Upper lobe of right lung (tissue), 1 donor: ENCODE data around the gene ARF3. TPM values are rescaled to one million over a fixed set of nuclear protein-coding genes. Genes with fewer than 3 reads are reported as not detected.
A peak's percentile ranks its signal among the peaks of the same experiment; 100 is the strongest.

Experiments
- ATAC-seq: fragments of 200-7000 bp; cut with Tn5 transposase; one replicate; pipeline ENCODE4 v1.9.1; 2020; ENCODE audit warnings: mild to moderate bottlenecking, moderate library complexity
- DNase-seq: peaks from one replicate; pipeline ENCODE4 v3.0.0-alpha.2; 2020
- H3K27ac ChIP-seq: fragments of 200-600 bp; one replicate; pipeline ENCODE4 v1.8.0; 2022
- H3K27me3 ChIP-seq: fragments of 200-600 bp; one replicate; pipeline ENCODE4 v1.8.0; 2022; ENCODE audit warnings: mild to moderate bottlenecking
- H3K36me3 ChIP-seq: fragments of 200-600 bp; one replicate; pipeline ENCODE4 v1.8.0; 2022
- H3K4me1 ChIP-seq: fragments of 200-600 bp; one replicate; pipeline ENCODE4 v1.8.0; 2022
- H3K4me3 ChIP-seq: fragments of 200-600 bp; one replicate; pipeline ENCODE4 v1.8.0; 2022; ENCODE audit warnings: mild to moderate bottlenecking
- H3K9me3 ChIP-seq: fragments of 200-600 bp; one replicate; pipeline ENCODE4 v1.8.0; 2022
- CTCF ChIP-seq: fragments of 200-600 bp; IDR thresholded peaks from one replicate; pipeline ENCODE4 v1.8.0; 2022; ENCODE audit warnings: antibody characterized with exemption
- intact Hi-C: fragments of 100-400 bp; cut with DNase I; formaldehyde crosslinking; loops from one replicate; pipeline ENCODE4 v1.11.0; 2022
- total RNA-seq: library from RNA; stranded (reverse); fragmentation: NEBNext Ultra II Directional; extraction: Animal tissue kit (Norgen Biotek cat#: 25700); gene quantifications from one replicate; pipeline ENCODE4 v1.2.1, GENCODE V29; 2021
- donor health status: DM: no; HTN: yes; CAD: no; lungs with severe emphysema.

Gene ARF3
- total RNA-seq, 1 donor from 2014 or later, result 146 TPM

- peaks cover 6% of the 10 kb centered on the region for H3K4me1 ChIP-seq
- TF ChIP-seq CTCF, result no peak
- DNase-seq (no peak), ATAC-seq (no peak)
- intact Hi-C loops, result no loop called here
- peaks cover 71% of the 10 kb centered on the region for H3K27me3 ChIP-seq
- H3K9me3 ChIP-seq, result no peaks in the 10 kb centered on the region
- H3K27ac ChIP-seq, result no peak overlapping the region
- no peak overlapping the region for H3K4me3 ChIP-seq
- H3K36me3 ChIP-seq, result no peaks in the 10 kb centered on the region
These were observed 28.6 kb upstream of the ARF3 start for GRCh38 chr12:48985901-48986300.

DNA sequence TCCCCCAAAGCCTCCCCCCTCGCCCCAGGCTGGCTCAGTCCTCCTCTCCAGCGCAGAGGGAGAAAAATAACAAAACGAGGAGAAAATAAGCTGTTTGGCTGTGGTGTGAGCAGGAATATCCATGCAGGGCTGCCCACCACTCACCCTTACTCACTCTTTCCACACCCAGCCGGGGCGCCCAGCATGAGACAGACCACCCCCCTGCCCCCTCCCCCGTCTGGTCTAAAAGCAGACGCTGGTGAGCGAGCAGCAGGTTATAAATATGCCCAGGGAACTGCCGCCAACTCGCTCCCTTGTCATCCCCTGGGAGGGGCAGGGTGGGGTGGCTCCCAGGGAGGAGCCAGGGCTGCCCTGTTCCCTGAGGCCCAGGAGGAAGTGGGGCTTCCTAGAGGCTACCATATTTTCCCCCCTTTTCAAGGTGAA lies 28.2 kb upstream of the ARF3 start:
- DNase-seq (no peak), ATAC-seq (no peak)
- Histone ChIP-seq H3K9me3 (no peaks in the 10 kb centered on the region), H3K4me3 (no peak overlapping the region), H3K36me3 (no peaks in the 10 kb centered on the region), H3K27ac (no peak overlapping the region), H3K4me1 (peaks cover 10% of the 10 kb centered on the region), H3K27me3 (peaks cover 73% of the 10 kb centered on the region)
- TF ChIP-seq CTCF, result no peak
- intact Hi-C loops, result no loop called here

- no peak overlapping the region for H3K4me3 ChIP-seq
- no peak overlapping the region for H3K27ac ChIP-seq
- intact Hi-C loops, result no loop called here
- ATAC-seq (no peak), DNase-seq (no peak)
- peaks cover 35% of the 10 kb centered on the region for H3K4me1 ChIP-seq
- TF ChIP-seq CTCF, result no peak
- H3K36me3 ChIP-seq, result no peaks in the 10 kb centered on the region
- H3K27me3 ChIP-seq, result peaks cover 80% of the 10 kb centered on the region
- H3K9me3 ChIP-seq, result no peaks in the 10 kb centered on the region
These were observed 25.3 kb upstream of the ARF3 start for GRCh38 chr12:48982397-48983080.

DNA sequence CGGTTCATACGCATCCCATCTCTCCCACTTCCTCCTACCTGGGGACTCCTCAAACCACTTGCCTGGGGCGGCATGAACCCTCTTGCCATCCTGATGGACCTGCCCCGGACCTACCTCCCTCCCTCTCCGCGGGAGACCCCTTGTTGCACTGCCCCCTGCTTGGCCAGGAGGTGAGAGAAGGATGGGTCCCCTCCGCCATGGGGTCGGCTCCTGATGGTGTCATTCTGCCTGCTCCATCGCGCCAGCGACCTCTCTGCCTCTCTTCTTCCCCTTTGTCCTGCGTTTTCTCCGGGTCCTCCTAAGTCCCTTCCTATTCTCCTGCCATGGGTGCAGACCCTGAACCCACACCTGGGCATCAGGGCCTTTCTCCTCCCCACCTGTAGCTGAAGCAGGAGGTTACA lies 24.5 kb upstream of the ARF3 start:
- intact Hi-C loops, result no loop called here
- H3K4me1 ChIP-seq, result peaks cover 37% of the 10 kb centered on the region
- no peak for DNase-seq
- H3K4me3 ChIP-seq, result no peak overlapping the region
- peaks cover 85% of the 10 kb centered on the region for H3K27me3 ChIP-seq
- TF ChIP-seq CTCF, result no peak
- H3K9me3 ChIP-seq, result no peaks in the 10 kb centered on the region
- no peaks in the 10 kb centered on the region for H3K36me3 ChIP-seq
- no peak overlapping the region for H3K27ac ChIP-seq
- ATAC-seq, result no peak

GRCh38 chr12:48980953-48981756 lies 23.9 kb upstream of the ARF3 start:
- Histone ChIP-seq H3K9me3 (no peaks in the 10 kb centered on the region), H3K4me1 (peaks cover 37% of the 10 kb centered on the region), H3K27me3 (peaks cover 83% of the 10 kb centered on the region), H3K36me3 (no peaks in the 10 kb centered on the region), H3K4me3 (peak overlapping the region; percentile 42), H3K27ac (no peak overlapping the region)
- peak; percentile 76 for DNase-seq
- intact Hi-C loops, result no loop called here
- TF ChIP-seq CTCF, result peak; percentile 23
- peak; percentile 58 for ATAC-seq
